Measurements from ENCODE around the gene PRPF39.
"Not testable (repeated sequence)": the region's sequence is repeated elsewhere in the genome, so short reads cannot be mapped to it uniquely, and the experiment has no call there.

The PRPF39 gene

DNA sequence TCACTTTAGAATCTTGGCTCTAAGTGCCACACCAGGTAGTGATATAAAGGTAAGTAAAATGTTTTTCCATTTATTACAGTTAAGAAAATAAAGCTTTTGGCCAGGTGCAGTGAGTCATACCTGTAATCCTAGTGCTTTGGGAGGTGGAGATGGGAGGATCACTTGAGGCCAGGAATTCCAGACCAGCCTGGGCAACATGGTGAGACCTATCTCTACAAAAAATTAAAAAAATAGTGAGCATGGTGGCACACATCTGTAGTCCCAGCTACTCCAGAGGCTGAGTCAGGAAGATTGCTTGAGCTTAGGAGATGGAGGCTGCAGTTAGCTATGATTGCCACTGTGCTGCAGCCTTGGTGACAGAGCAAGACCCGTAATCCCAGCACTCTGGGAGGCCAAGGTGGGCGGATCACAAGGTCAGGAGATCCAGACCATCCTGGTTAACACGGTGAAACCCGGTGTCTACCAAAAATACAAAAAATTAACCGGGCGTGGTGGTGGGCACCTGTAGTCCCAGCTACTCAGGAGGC, 56.8 kb downstream of the PRPF39 start:
- no peak for DNase-seq

DNA sequence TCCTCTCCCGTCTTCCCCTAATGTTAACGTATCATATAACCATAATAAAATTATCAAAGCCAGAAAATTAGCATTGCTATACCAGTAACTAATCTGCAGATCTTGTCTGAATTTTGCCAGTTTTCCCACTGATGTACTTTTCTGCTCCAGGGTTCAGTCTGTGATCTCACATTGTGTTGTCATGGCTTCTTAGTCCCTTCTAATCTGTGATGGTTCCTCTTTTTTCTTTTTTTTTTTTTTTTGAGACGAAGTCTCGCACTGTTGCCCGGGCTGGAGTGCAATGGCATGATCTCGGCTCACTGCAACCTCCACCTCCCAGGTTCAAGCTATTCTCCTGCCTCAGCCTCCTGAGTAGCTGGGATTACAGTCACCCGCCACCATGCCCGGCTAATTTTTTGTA, 58.2 kb downstream of the PRPF39 start:
- not testable (repeated sequence) for DNase-seq

GRCh38 chr14:45144658-45145057, 60.7 kb downstream of the PRPF39 start:
- no peak for DNase-seq

DNA sequence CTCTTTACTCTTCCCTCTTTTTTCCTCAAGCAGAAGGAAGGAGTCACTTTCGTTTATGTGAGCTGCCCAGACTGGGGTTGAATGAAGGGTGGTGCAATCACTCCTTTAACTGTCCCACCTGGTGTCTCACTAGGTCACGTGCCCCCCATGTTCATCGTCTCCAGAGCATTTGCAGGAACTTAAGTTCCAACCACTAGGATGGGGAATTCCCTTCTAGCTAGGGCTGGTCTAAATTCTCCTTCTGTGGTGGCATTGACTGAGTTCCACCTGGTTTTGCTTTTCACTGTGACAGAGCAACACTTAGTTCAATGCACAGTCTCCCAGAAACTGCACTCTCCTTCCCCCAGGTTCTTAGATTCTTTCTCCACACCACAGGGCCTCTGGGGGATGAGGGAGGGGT, 61.3 kb downstream of the PRPF39 start:
- DNase-seq, result no peak

DNA sequence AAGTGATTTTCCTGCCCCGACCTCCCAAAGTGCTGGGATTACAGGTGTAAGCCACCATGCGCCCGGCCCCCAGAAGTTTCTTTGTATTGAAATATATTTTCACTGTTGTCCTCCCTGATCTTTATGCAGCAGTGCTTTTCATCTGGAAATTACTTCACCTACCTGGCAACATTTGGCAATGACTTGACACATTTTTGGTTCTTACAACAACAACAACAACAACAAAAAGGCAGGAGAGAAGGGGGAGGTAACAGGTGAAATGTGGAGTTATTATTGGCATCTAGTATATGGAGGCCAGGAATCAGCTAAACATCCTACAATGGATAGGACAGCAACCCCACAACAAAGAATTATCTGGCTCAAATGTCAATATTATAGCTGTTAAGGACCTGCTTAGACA, 65.7 kb downstream of the PRPF39 start:
- no peak for DNase-seq

GRCh38 chr14:45150386-45150890, 66.5 kb downstream of the PRPF39 start:
- DNase-seq, result no peak

- no peak for DNase-seq
Measured at GRCh38 chr14:45156067-45156466, 72.2 kb downstream of the PRPF39 start.

Measured in midbrain (tissue), 1 donor.